IMR-90 (cell line): ENCODE measurements around the gene HOXD8.

ENCODE experiments used
- CTCF ChIP-seq: conservative IDR thresholded peaks from 2 replicates; pipeline ENCODE4 v1.5.1; 2012; ENCODE audit warnings: mild to moderate bottlenecking, low read depth, low read length, improper control_type of control experiment
- SMC3 ChIP-seq: fragments of 150-350 bp; IDR thresholded peaks from 2 replicates; pipeline ENCODE4 v1.6.1; 2016; ENCODE audit warnings: low read depth, mild to moderate bottlenecking, antibody characterized with exemption, low read length, moderate library complexity

- TF ChIP-seq SMC3 (no peak), CTCF (no peak)
Measured at GRCh38 chr2:176135035-176135440, 5.5 kb downstream of the HOXD8 start.
